ENCODE data around the gene ZNF274.

DNA sequence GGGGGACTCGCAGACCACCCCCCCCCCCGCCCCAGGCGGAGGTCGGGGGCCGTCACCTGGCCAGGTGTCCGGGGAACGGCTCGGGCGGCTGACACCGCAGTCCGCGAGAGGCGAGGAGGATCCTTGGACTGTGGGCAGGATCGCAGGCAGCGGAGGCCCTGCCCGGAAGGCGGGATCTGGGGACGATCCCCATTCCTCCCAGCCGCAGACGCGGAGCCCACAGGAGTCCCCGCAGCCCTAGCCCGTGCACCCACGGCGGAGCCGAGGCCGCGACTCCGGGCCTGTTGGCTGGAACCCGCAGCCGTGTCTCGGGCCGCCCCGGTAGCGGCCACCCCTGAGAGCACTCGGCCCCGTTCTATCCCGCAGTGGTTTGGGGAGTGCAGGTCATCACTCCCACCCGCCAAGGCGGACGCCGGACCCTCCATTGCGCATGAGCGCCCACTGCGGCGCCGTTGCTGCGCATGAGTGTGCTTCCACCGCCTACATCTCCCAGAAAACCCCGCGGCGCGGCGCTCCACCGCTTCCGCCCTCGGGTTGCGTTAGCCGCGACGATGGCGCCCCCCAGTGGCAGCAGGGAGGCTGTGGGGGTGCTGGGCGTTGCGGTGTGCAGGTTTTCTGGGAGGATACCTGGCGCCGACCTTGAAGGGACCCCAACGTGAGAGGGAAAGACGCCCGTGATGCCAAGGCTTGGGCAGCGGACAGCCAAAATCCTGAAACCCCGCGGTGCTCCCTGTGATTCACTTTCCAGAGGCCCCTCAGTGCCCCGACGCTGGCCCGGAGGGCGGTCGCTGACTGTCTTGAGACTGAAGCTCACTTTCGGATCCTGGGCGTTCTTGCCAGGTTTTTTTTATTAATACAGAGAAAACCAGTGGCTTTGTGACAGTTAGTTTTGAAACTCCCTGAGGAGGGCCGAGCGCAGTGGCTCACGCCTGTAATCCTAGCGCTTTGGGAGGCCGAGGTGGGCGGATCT, 27.9 kb upstream of the ZNF274 start:
- TF ChIP-seq, protein P1, sequence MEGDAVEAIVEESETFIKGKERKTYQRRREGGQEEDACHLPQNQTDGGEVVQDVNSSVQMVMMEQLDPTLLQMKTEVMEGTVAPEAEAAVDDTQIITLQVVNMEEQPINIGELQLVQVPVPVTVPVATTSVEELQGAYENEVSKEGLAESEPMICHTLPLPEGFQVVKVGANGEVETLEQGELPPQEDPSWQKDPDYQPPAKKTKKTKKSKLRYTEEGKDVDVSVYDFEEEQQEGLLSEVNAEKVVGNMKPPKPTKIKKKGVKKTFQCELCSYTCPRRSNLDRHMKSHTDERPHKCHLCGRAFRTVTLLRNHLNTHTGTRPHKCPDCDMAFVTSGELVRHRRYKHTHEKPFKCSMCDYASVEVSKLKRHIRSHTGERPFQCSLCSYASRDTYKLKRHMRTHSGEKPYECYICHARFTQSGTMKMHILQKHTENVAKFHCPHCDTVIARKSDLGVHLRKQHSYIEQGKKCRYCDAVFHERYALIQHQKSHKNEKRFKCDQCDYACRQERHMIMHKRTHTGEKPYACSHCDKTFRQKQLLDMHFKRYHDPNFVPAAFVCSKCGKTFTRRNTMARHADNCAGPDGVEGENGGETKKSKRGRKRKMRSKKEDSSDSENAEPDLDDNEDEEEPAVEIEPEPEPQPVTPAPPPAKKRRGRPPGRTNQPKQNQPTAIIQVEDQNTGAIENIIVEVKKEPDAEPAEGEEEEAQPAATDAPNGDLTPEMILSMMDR (IDR thresholded peaks at IDR 0.05), result peak; percentile 94
- no peak for TF ChIP-seq EZH2 (IDR thresholded peaks at IDR 0.05; ENCODE audit: borderline replicate concordance, insufficient read depth, low read depth, low read length, poor library complexity, severe bottlenecking)

Data from B cell (primary cell).